Upper lobe of left lung (tissue), 6 donors: ENCODE measurements around the gene TMEM222. TPM values are rescaled to one million over a fixed set of nuclear protein-coding genes. Genes with fewer than 3 reads are reported as not detected.

Experiments
- ATAC-seq, 2 donors: fragments of 200-7000 bp; cut with Tn5 transposase; one replicate each; pipeline ENCODE4 v1.9.1; 2022; ENCODE audit warnings: mild to moderate bottlenecking in 2 of 2, moderate library complexity in 2 of 2; ENCODE audit not compliant: low FRiP score in 2 of 2
- DNase-seq, 2 donors: peaks; one replicate each; pipeline ENCODE4 v3.0.0-alpha.2; 2019 to 2020
- H3K27ac ChIP-seq, 4 donors: fragments of 200-600 bp; sonication (generic); one replicate each; pipeline ENCODE4 v1.5.1; 2016 to 2019
- H3K27me3 ChIP-seq, 4 donors: fragments of 200-600 bp; sonication (generic); one replicate each; pipeline ENCODE4 v1.5.1; 2017 to 2019
- H3K36me3 ChIP-seq, 4 donors: fragments of 200-600 bp; sonication (generic); one replicate each; pipeline ENCODE4 v1.5.1; 2016 to 2019
- H3K4me1 ChIP-seq, 4 donors: fragments of 200-600 bp; sonication (generic); one replicate each; pipeline ENCODE4 v1.5.1; 2018 to 2019
- H3K4me3 ChIP-seq, 4 donors: fragments of 200-600 bp; sonication (generic); one replicate each; pipeline ENCODE4 v1.5.1; 2017 to 2019; ENCODE audit warnings: mild to moderate bottlenecking in 2 of 4, moderate library complexity in 1 of 4
- H3K9me3 ChIP-seq, 4 donors: fragments of 200-600 bp; sonication (generic); one replicate each; pipeline ENCODE4 v1.5.1; 2018 to 2019
- CTCF ChIP-seq, 6 experiments: fragments of 450-650 bp in 4 of 6; fragments of 200-600 bp in 2 of 6; sonication (generic) in 2 of 6; IDR thresholded peaks; one replicate each; pipeline ENCODE4 v1.5.1; 2016 to 2019; ENCODE audit warnings: antibody characterized with exemption in 6 of 6
- EP300 ChIP-seq, 4 donors: sonication (generic); formaldehyde crosslinking; IDR thresholded peaks; one replicate each; pipeline ENCODE4 v1.5.1; 2017; ENCODE audit warnings: antibody characterized with exemption in 4 of 4, control low read depth in 2 of 4
- POLR2A ChIP-seq, 4 donors: fragments of 450-650 bp; IDR thresholded peaks; one replicate each; pipeline ENCODE4 v1.5.1; 2016 to 2017; ENCODE audit warnings: antibody characterized with exemption in 4 of 4, mild to moderate bottlenecking in 2 of 4
- POLR2AphosphoS5 ChIP-seq, 2 donors: sonication (generic); formaldehyde crosslinking; IDR thresholded peaks; one replicate each; pipeline ENCODE4 v1.5.1; 2017; ENCODE audit warnings: antibody characterized with exemption in 2 of 2
- WGBS, 2 donors: methylation state at CpG; one replicate each; pipeline ENCODE4 v1.1.5; 2017 to 2018; 5-methylcytosine and 5-hydroxymethylcytosine counted together
- total RNA-seq, 6 donors: library from RNA; depleted of rRNA in 4 of 6; stranded (reverse); fragments of >200 nt in 4 of 6; gene quantifications; one replicate each; pipeline versions ENCODE4 v1.1.0 to v1.2.1, GENCODE V29; 2016 to 2021
- donor health status: DM: no; HTN: no; CAD: no; lungs with moderate emphysema.
- donor health status: DM: no; HTN: yes; CAD: no; lungs with severe emphysema.

Gene TMEM222
- total RNA-seq, 6 donors from 2014 or later: 11.5 to 43.9 (median 30.1) TPM

- ATAC-seq (no peak), DNase-seq (peak in 1 of 2 donors; percentile 91)
- Histone ChIP-seq H3K27ac (peak overlapping the region in 1 of 4 donors; percentile 3), H3K9me3 (no peaks in the 10 kb centered on the region), H3K27me3 (no peaks in the 10 kb centered on the region), H3K4me3 (peak overlapping the region in 3 of 4 donors; percentile 11 to 42 (median 36)), H3K4me1 (peaks cover 19 to 39% (median 36%) of the 10 kb centered on the region in 4 donors), H3K36me3 (peaks cover 37 to 97% (median 89%) of the 10 kb centered on the region in 4 donors)
- TF ChIP-seq CTCF (IDR thresholded peaks at IDR 0.05) (no peak), EP300 (IDR thresholded peaks at IDR 0.05) (no peak), POLR2A (IDR thresholded peaks at IDR 0.05) (peak in 1 of 4 donors; percentile 5), POLR2AphosphoS5 (IDR thresholded peaks at IDR 0.05) (no peak)
- WGBS, 2 donors: 64 to 70% methylated on average over 58 to 71 of the region's 71 CpGs
Observed at GRCh38 chr1:27360159-27361043, 38.4 kb downstream of the TMEM222 start.

- TF ChIP-seq POLR2A (IDR thresholded peaks at IDR 0.05): no peak
- TF ChIP-seq EP300 (IDR thresholded peaks at IDR 0.05): no peak
- no peak for TF ChIP-seq POLR2AphosphoS5 (IDR thresholded peaks at IDR 0.05)
- no peak for TF ChIP-seq CTCF (IDR thresholded peaks at IDR 0.05)
- Histone ChIP-seq H3K9me3 (no peaks in the 10 kb centered on the region), H3K4me1 (peaks cover 19 to 39% (median 36%) of the 10 kb centered on the region in 4 donors), H3K27ac (no peak overlapping the region), H3K27me3 (no peaks in the 10 kb centered on the region), H3K36me3 (peaks cover 32 to 91% (median 84%) of the 10 kb centered on the region in 4 donors), H3K4me3 (peak overlapping the region in 1 of 4 donors; percentile 42)
- DNase-seq (no peak), ATAC-seq (no peak)
- WGBS, 2 donors: 84 to 88% methylated on average over 21 of the region's 21 CpGs
Observed at GRCh38 chr1:27361044-27361402, 39.1 kb downstream of the TMEM222 start.

- Histone ChIP-seq H3K36me3 (peaks cover 32 to 85% (median 78%) of the 10 kb centered on the region in 4 donors), H3K27me3 (no peaks in the 10 kb centered on the region), H3K4me3 (no peak overlapping the region), H3K27ac (no peak overlapping the region), H3K4me1 (peaks cover 19 to 39% (median 36%) of the 10 kb centered on the region in 4 donors), H3K9me3 (no peaks in the 10 kb centered on the region)
- ATAC-seq (no peak), DNase-seq (no peak)
- 95% methylated on average over 7 to 8 of the region's 8 CpGs for WGBS, 2 donors
- no peak for TF ChIP-seq POLR2AphosphoS5 (IDR thresholded peaks at IDR 0.05)
- no peak for TF ChIP-seq CTCF (IDR thresholded peaks at IDR 0.05)
- TF ChIP-seq POLR2A (IDR thresholded peaks at IDR 0.05): no peak
- TF ChIP-seq EP300 (IDR thresholded peaks at IDR 0.05): no peak
Observed at GRCh38 chr1:27361553-27361952, 39.6 kb downstream of the TMEM222 start.

GRCh38 chr1:27363766-27364695 is 42.1 kb downstream of the TMEM222 start:
- Histone ChIP-seq H3K36me3 (peaks cover 26 to 60% (median 54%) of the 10 kb centered on the region in 4 donors), H3K27ac (peak overlapping the region in 3 of 4 donors; percentile 93 to 98 (median 97)), H3K4me1 (peaks cover 41 to 49% (median 46%) of the 10 kb centered on the region in 4 donors), H3K27me3 (no peaks in the 10 kb centered on the region), H3K4me3 (peak overlapping the region in 1 of 4 donors; percentile 92), H3K9me3 (no peaks in the 10 kb centered on the region)
- no peak for TF ChIP-seq CTCF (IDR thresholded peaks at IDR 0.05)
- 80 to 89% methylated on average over 9 to 22 of the region's 26 CpGs for WGBS, 2 donors
- DNase-seq (peak in 1 of 2 donors; percentile 68), ATAC-seq (no peak)
